Measurements from ENCODE around the gene DNAJA3. TPM values are rescaled to one million over a fixed set of nuclear protein-coding genes. Genes with fewer than 3 reads are reported as not detected.

The DNAJA3 gene
- total RNA-seq, 1 experiment from 2014 or later: 93.3 TPM

DNA sequence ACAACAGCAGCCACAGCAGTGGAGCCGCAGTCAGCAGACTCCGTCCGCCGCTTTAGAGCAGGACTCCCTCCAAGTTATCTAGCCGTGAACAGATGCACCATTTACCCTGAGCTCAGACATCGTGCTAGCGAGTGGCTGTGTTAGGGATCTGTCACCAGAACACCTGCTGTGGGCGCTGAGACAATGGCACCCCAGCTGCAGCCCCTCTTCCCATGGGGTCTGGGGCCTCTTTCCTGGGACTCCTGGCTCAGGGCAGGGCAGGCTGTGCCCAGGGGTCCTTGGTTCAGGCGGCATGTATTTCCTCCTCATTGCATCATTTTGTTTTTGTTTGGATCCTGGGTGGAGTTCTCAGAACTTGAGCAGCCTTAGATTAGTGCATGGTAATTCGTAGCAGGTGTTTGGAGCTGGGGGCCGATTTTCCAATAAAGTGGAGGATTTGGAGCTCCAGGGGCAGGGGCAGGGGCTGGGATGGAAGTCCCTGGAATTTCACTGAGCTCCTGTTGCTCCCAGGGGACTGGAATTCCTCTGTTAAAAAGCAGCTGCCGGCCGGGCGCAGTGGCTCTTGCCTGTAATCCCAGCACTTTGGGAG, 25.4 kb downstream of the DNAJA3 start:
- DNase-seq (ENCODE audit: low read depth, low spot score) (no peak), ATAC-seq (no peak)
- intact Hi-C loops (cut with micrococcal nuclease): no loop called here
- no peak overlapping the region for H3K4me2 ChIP-seq (ENCODE audit: low read length)
- ChIA-PET POLR2A (no interaction called here), CTCF (interaction anchor here (0.6 kb wide), 1 partner anchor 90 kb away, joined by 3 read pairs; no protein-coding TSS in a partner anchor), RAD21 (ENCODE audit: low non-redundant PET in 1 of 2, low total read pairs in 2 of 2, uncharacterized antibody in 2 of 2, unreplicated experiment in 2 of 2) (no interaction called here)
- H2AFZ ChIP-seq (ENCODE audit: low read depth, low read length, poor library complexity, severe bottlenecking): no peak overlapping the region
- no peaks in the 10 kb centered on the region for H3K4me1 ChIP-seq (ENCODE audit: control insufficient read depth in 1 of 2, insufficient read depth in 2 of 2, low read length in 2 of 2)
- H4K20me1 ChIP-seq (ENCODE audit: insufficient read depth): no peaks in the 10 kb centered on the region
- no peak overlapping the region for H3K4me3 ChIP-seq (replicated peaks in 1 of 2; ENCODE audit: low read depth in 1 of 2, low read length in 2 of 2)
- TF ChIP-seq CEBPB (IDR thresholded peaks at IDR 0.05; ENCODE audit: low read depth) (peak; percentile 32; the same call in 1 of the 2 replicates), POLR2AphosphoS5 (IDR thresholded peaks at IDR 0.05; ENCODE audit: low read depth, low read length) (no peak)
- H3K36me3 ChIP-seq (ENCODE audit: control insufficient read depth in 1 of 2, insufficient read depth in 2 of 2, low read length in 2 of 2): peaks cover 20 to 72% of the 10 kb centered on the region in 2 experiments
- no peaks in the 10 kb centered on the region for H3K27me3 ChIP-seq (ENCODE audit: insufficient read depth, low read length)
- H3K9ac ChIP-seq (ENCODE audit: low read length): no peak overlapping the region
- H3K9me2 ChIP-seq (ENCODE audit: insufficient read depth): no peaks in the 10 kb centered on the region
- H3K9me3 ChIP-seq (ENCODE audit: control insufficient read depth in 1 of 2, insufficient read depth in 1 of 2, low read depth in 1 of 2, low read length in 2 of 2): no peaks in the 10 kb centered on the region
- peaks cover 3% of the 10 kb centered on the region; the same call in 1 of the 2 replicates for H3K79me2 ChIP-seq (ENCODE audit: insufficient read depth, low read length)
- no peak overlapping the region for H3K27ac ChIP-seq (ENCODE audit: low read depth, low read length)
- BruUV-seq (replicated peaks): no TSS peak

GRCh38 chr16:4452674-4453073, 27.0 kb downstream of the DNAJA3 start:
- no peaks in the 10 kb centered on the region for H3K9me2 ChIP-seq (ENCODE audit: insufficient read depth)
- H3K4me1 ChIP-seq (ENCODE audit: control insufficient read depth in 1 of 2, insufficient read depth in 2 of 2, low read length in 2 of 2): no peaks in the 10 kb centered on the region
- no peak overlapping the region for H3K4me2 ChIP-seq (ENCODE audit: low read length)
- H3K9ac ChIP-seq (ENCODE audit: low read length): no peak overlapping the region
- H2AFZ ChIP-seq (ENCODE audit: low read depth, low read length, poor library complexity, severe bottlenecking): no peak overlapping the region
- H3K4me3 ChIP-seq (replicated peaks in 1 of 2; ENCODE audit: low read depth in 1 of 2, low read length in 2 of 2): no peak overlapping the region
- intact Hi-C loops (cut with micrococcal nuclease): no loop called here
- H3K27ac ChIP-seq (ENCODE audit: low read depth, low read length): no peak overlapping the region
- H3K79me2 ChIP-seq (ENCODE audit: insufficient read depth, low read length): peaks cover 3% of the 10 kb centered on the region; the same call in 1 of the 2 replicates
- DNase-seq (ENCODE audit: low read depth, low spot score): no peak
- no peak for ATAC-seq
- peaks cover 12 to 74% of the 10 kb centered on the region in 2 experiments for H3K36me3 ChIP-seq (ENCODE audit: control insufficient read depth in 1 of 2, insufficient read depth in 2 of 2, low read length in 2 of 2)
- POLR2A ChIA-PET: no interaction called here
- CTCF ChIA-PET: no interaction called here
- no TSS peak for BruUV-seq (replicated peaks)
- no peaks in the 10 kb centered on the region for H3K9me3 ChIP-seq (ENCODE audit: control insufficient read depth in 1 of 2, insufficient read depth in 1 of 2, low read depth in 1 of 2, low read length in 2 of 2)
- H4K20me1 ChIP-seq (ENCODE audit: insufficient read depth): no peaks in the 10 kb centered on the region
- H3K27me3 ChIP-seq (ENCODE audit: insufficient read depth, low read length): no peaks in the 10 kb centered on the region
- RAD21 ChIA-PET (ENCODE audit: low non-redundant PET in 1 of 2, low total read pairs in 2 of 2, uncharacterized antibody in 2 of 2, unreplicated experiment in 2 of 2): no interaction called here
- TF ChIP-seq POLR2AphosphoS5 (IDR thresholded peaks at IDR 0.05; ENCODE audit: low read depth, low read length) (no peak), ZBTB33 (IDR thresholded peaks at IDR 0.05; ENCODE audit: extremely low read depth, insufficient replicate concordance, low read length) (no peak), RAD21 (IDR thresholded peaks at IDR 0.05; ENCODE audit: low read depth) (no peak)
